Bronchial epithelial cell (primary cell): ENCODE data around the gene ARHGAP15. TPM values are rescaled to one million over a fixed set of nuclear protein-coding genes. Genes with fewer than 3 reads are reported as not detected.

Experiments
- DNase-seq: peaks from one replicate; pipeline ENCODE4 v3.0.0-alpha.2; 2010; ENCODE audit warnings: low read depth
- FAIRE-seq: peaks from 2 replicates; lab custom pipeline; 2011; peaks lifted over from hg19 to GRCh38; lab: Jason Lieb, UNC
- H3K27me3 ChIP-seq: 2 replicates; pipeline ENCODE4 v1.5.1; 2011; ENCODE audit warnings: low read length; ENCODE audit not compliant: control insufficient read depth, insufficient read depth
- H3K36me3 ChIP-seq: 2 replicates; pipeline ENCODE4 v1.5.1; 2011; ENCODE audit warnings: low read length; ENCODE audit not compliant: control insufficient read depth, insufficient read depth
- H3K4me3 ChIP-seq: 2 replicates; pipeline ENCODE4 v1.5.1; 2011; ENCODE audit warnings: mild to moderate bottlenecking, low read depth, low read length, control low read depth
- CTCF ChIP-seq: IDR thresholded peaks from 2 replicates; pipeline ENCODE4 v1.5.1; 2011; ENCODE audit warnings: mild to moderate bottlenecking, moderate library complexity, low read length, control low read depth, inconsistent platforms; ENCODE audit not compliant: insufficient read depth, severe bottlenecking
- total RNA-seq: library from RNA; depleted of rRNA; stranded (reverse); fragments of >200 nt; gene quantifications from 2 replicates; pipeline ENCODE4 v1.2.1, GENCODE V29; 2014

ARHGAP15 gene
- total RNA-seq, 1 donor from 2014 or later, result not detected

GRCh38 chr2:143152219-143152618 is 23.0 kb downstream of the ARHGAP15 start:
- TF ChIP-seq CTCF, result no peak
- no peak for FAIRE-seq

DNA sequence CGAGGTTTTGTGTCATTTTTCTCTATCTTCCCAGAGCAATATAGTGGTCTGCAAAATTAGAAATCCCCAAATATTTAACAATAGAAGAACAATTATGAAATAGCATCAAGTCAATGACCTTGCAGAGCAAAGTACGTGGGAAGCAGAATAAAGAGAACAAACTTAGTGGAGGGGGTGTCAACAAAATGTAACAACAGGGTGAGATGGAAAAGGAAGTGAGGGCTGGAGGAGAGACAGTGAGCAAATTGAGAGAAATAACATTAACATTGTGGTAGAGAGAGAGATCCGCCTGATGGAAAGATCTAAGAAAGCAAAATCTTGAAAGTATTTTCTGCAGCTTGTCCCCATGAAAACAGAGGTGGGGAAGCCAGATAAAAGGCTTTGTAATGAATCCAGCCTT is 23.4 kb downstream of the ARHGAP15 start:
- FAIRE-seq (no peak), DNase-seq (no peak)
- no peak overlapping the region for H3K4me3 ChIP-seq
- no peaks in the 10 kb centered on the region for H3K36me3 ChIP-seq
- no peak for TF ChIP-seq CTCF
- H3K27me3 ChIP-seq, result no peaks in the 10 kb centered on the region

More at GRCh38 chr2:143152219-143152618, 23.0 kb downstream of the ARHGAP15 start:
- DNase-seq, result no peak
- Histone ChIP-seq H3K36me3 (no peaks in the 10 kb centered on the region), H3K27me3 (no peaks in the 10 kb centered on the region), H3K4me3 (no peak overlapping the region)

- H3K36me3 ChIP-seq, result no peaks in the 10 kb centered on the region
- DNase-seq (no peak), FAIRE-seq (no peak)
- H3K27me3 ChIP-seq, result no peaks in the 10 kb centered on the region
- no peak overlapping the region for H3K4me3 ChIP-seq
- TF ChIP-seq CTCF, result no peak
Observed at GRCh38 chr2:143155661-143156060, 26.4 kb downstream of the ARHGAP15 start.

DNA sequence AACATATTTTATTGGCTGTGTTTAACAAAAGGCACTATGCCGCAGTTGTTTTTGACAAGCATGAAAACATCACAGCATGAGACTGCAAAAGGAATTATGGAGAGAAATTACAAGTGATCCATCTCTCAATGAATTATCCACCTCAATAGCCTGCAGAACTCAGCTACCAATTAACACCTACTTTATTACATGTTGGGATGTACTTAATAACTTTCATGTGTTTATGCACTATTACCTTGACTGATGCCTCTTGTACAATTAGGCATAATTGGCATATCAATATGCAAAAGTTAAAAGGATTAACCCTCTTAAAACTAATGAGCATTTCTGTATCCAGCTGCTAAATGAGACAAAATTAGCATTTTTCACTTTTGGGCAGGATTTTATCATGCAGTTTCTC is 27.8 kb downstream of the ARHGAP15 start:
- H3K27me3 ChIP-seq, result peaks cover 1% of the 10 kb centered on the region
- FAIRE-seq, result no peak

GRCh38 chr2:143157418-143157817 is 28.2 kb downstream of the ARHGAP15 start:
- no peak overlapping the region for H3K4me3 ChIP-seq
- peaks cover 1% of the 10 kb centered on the region for H3K27me3 ChIP-seq
- no peak for FAIRE-seq
- H3K36me3 ChIP-seq, result no peaks in the 10 kb centered on the region
- no peak for DNase-seq
- TF ChIP-seq CTCF, result no peak

More for the DNA sequence above, 27.8 kb downstream of the ARHGAP15 start:
- Histone ChIP-seq H3K4me3 (no peak overlapping the region), H3K36me3 (no peaks in the 10 kb centered on the region)
- no peak for TF ChIP-seq CTCF
- no peak for DNase-seq

- no peak overlapping the region for H3K4me3 ChIP-seq
- H3K36me3 ChIP-seq, result no peaks in the 10 kb centered on the region
- DNase-seq, result no peak
- peaks cover 1% of the 10 kb centered on the region for H3K27me3 ChIP-seq
- FAIRE-seq, result no peak
- no peak for TF ChIP-seq CTCF
Observed at GRCh38 chr2:143158098-143158497, 28.9 kb downstream of the ARHGAP15 start.
